HT-29 (cell line): ENCODE results near the gene PTPRN2. TPM values are rescaled to one million over a fixed set of nuclear protein-coding genes. Genes with fewer than 3 reads are reported as not detected.

Experiments
- DNase-seq: peaks from one replicate; pipeline ENCODE4 v3.0.0-alpha.2; 2015; ENCODE audit warnings: low spot score
- total RNA-seq: library from RNA; depleted of rRNA; stranded (reverse); fragments of >200 nt; shearing (Covaris generic); gene quantifications from 2 replicates; pipeline ENCODE4 v1.2.3, GENCODE V29; 2014

PTPRN2 gene
- total RNA-seq, 1 experiment from 2014 or later, result 1.7 TPM

GRCh38 chr7:158602905-158603772 lies 15.5 kb upstream of the PTPRN2 start:
- DNase-seq, result no peak

- no peak for DNase-seq
Observed at GRCh38 chr7:158602041-158602440, 14.4 kb upstream of the PTPRN2 start.

GRCh38 chr7:158601090-158601489 lies 13.5 kb upstream of the PTPRN2 start:
- DNase-seq, result no peak

GRCh38 chr7:158596745-158597144 lies 9.1 kb upstream of the PTPRN2 start:
- no peak for DNase-seq

DNA sequence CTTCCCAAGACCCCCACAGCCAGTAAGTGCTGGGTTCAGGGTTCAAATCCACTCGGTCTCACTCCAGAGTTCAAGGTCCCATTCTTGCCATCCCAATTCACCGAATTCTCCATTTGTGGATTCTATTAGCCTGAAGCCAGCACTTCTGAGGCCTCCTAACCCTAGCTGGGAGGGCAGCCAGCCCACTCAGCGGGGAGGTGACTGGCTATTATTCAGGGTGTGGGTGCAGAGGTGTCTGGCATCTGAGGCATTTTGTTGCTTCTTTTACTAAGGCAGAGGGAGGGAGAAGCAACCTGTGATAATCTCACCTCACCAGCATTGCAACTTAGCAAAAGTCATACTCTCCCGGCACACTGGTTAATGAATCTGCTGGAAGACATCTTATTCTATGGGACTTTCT lies 8.7 kb upstream of the PTPRN2 start:
- no peak for DNase-seq

DNA sequence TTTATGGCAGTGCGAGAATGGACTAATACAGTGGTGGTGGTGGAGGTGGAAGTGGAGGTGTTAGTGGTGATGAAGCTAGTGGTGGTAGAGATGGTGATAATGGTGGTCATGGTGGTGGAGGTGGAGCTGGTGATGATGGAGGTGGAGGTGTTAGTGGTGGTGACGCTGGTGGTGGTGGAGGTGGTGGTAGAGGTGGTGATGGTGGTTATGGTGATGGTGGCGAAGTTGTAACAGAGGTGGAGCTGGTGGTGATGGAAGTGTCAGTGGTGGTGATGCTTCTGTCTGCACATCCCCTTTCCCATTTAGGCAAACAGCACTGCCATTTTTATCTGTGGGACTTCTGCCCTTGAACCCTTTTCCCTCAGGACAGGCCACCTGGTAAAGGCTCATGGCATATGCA lies 7.4 kb upstream of the PTPRN2 start:
- DNase-seq, result no peak

- DNase-seq, result no peak
Observed at GRCh38 chr7:158592541-158592940, 4.9 kb upstream of the PTPRN2 start.

DNA sequence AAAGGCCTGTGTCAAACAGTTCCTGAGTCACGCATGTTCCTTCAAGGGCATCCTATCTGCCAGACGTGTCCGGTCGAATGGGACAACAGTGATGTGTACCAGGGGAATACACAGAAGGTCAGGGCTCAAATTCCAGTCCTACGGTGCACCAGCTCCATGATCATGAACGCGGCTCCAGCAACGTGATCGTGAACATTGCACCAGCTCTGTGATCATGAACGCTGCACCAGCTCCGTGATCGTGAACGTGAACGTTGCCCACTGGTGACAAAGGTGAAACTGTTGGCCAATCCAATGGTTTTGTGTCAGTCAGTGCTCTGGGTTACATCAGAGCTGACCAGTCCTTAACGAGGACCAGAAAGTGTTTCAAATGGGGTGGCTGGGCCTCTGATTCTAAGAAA lies 4.3 kb upstream of the PTPRN2 start:
- DNase-seq, result no peak

DNA sequence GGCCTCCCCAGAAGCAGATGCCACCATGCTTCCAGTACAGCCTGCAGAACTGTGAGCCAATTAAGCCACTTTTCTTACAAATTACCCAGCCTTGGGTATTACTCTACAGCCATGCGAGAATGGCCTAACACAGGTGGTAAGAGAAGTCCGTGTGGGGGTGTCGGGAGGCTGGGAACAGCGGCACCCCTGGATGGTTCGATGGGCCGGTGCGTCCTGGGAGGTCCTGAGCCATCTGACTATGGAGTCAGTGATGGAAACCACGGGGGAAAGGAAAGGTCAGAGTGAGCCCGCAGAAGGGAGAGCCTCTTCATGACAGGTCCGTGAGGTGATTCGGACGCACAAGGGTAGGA lies 2.5 kb upstream of the PTPRN2 start:
- DNase-seq, result no peak

DNA sequence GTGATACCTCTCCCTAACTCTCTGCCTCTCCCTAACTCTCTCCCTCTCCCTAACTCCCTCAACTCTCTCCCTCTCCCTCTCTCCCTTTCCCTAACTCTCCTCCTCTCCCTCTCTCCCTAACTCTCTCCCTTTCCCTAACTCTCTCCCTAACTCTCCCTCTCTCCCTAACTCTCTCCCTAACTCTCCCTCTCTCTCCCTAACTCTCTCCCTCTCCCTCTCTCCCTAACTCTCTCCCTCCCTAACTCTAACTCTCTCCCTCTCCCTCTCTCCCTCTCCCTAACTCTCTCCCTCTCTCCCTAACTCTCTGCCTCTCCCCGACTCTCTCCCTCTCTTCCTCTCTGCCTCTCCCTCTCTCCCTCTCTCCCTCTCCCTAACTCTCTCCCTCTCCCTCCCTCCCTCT lies 2.0 kb upstream of the PTPRN2 start:
- DNase-seq, result no peak

DNA sequence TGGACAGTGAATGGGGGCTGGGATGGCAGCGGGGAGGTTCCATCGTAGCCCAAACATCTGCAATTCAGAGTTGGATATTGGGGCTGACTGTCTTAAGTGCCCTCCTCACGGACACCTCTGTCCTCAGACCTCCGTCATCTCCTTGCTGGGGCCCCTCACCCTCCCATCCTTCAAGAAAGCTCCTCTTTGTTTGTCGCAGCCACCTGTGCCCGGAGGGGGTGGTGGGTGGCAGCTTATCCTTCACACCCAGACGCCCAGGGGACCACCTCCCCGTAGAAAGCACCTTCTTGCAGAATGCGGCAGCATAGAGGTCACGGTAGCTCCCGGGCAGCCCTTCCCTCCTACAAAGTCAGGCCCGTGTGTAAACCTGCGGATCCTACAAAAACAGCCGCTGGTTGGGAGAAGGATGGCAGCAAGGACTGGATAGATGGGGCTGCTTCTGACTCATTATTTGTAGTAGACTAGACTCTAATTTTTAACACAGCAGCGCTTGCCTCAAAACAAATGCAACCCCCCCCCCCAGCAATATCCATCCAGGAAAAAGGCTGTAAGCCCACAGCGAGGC lies 1.3 kb upstream of the PTPRN2 start:
- DNase-seq, result no peak

DNA sequence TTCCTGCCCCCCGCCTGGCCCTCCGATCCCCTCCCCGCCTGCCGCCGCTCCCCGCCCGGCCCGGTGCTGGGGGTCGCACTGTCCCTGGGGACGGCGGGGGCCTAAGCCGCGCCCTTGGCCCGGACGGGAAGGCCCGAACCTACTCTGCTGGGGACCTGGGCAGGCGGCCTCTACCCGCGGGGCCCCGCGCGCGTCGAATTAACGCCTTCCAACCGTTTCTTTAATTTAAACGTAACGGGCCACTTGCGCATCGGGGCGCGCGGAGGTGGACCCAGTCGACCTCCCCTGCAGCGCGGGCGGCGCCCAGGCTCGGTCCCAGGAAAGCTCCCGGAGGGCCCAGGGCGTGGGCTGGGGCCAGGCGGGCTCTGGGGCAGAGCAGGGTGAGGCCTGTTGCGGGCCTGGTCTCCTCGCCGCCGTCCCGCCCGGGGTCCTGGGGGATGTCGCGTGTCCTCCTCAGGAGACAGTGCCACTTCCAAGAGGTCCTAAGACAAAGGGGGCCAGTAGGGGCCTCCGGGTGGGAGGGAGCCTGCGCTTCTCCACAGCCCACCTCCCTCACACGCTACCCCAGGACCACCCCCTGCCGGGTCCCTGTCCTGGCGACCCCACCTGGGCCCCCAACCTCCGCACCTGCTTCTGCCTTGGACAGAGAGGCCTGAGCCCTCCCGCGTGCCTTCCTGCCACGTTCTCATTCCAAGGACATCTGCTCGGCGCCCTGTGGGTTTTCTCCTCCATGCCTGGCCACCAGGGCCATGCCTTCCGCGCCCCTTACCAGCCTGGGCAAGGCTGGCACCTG lies 658 bp upstream of the PTPRN2 start:
- no peak for DNase-seq

- DNase-seq, result no peak
Observed at GRCh38 chr7:158586499-158587161, 993 bp downstream of the PTPRN2 start.

DNA sequence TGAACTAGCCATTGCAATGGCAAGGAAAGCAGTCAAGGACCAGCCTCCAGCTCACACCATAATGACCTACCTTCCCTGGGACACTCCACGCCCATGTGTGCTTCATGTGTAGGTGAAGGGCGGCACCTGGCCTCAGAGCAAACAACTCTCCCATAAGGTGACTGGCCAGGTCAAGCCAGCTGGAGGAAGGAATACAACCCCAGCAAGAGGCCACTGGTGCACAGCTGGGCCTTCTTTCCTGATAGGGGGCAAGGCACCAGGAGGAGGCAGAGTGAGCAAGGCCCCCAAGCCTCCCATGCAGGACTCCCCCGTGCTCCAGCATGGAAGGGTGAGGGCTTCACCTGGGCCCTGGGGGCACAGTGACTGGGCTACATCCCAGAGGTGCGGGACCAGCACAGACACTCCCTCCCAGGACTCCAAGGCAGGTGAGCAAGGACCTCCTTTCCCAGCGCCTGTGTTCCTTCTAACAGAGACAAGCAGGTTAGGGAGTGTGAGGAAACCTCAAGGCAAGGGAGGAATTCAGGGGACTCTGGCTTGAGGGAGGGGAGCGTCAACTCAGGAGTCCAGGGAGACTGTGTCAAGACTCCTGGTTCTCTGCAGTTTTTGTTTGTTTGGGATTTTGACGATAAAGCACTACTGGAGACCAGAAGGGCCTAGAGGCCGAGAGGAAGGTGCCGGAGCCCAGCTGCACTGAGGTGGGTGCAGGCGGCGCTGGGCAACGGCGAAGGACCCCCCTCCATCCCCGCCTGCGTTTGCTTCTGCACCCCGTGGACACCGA lies 1.7 kb downstream of the PTPRN2 start:
- DNase-seq, result no peak

- no peak for DNase-seq
Observed at GRCh38 chr7:158584407-158584806, 3.2 kb downstream of the PTPRN2 start.

- no peak for DNase-seq
Observed at GRCh38 chr7:158583810-158584209, 3.8 kb downstream of the PTPRN2 start.

DNA sequence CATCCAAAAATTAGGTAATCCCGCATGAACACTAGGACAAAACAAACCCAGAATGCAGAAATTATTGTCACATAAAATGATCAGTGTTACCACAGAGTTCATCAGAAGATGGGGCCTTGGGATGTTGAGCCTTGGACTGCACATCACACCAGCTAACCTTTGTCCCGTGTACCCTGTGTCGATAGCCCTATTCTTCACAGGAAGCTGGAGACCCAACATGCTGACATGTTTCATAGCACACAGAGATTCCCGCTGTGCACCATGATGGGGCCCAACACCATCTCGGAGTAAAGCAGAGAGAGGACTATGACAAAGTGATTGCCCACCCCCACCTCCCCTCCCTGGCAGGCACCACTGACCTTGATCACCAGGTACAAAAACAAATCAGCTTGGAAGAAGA lies 4.5 kb downstream of the PTPRN2 start:
- no peak for DNase-seq

GRCh38 chr7:158582089-158582456 lies 5.5 kb downstream of the PTPRN2 start:
- DNase-seq, result no peak

- DNase-seq, result peak; percentile 82
Observed at GRCh38 chr7:158581440-158582088, 6.1 kb downstream of the PTPRN2 start.

- DNase-seq, result no peak
Observed at GRCh38 chr7:158579662-158580646, 7.7 kb downstream of the PTPRN2 start.
